ENCODE results near the gene NPW. TPM values are rescaled to one million over a fixed set of nuclear protein-coding genes. Genes with fewer than 3 reads are reported as not detected.

The NPW gene
- total and polyA plus RNA-seq, 9 of the 15 experiments (the other 6 are each of a cell fraction or from before 2014, with no cell fraction given) = 0.14 to 4.0 (median 2.6) TPM; not detected in 4

DNA sequence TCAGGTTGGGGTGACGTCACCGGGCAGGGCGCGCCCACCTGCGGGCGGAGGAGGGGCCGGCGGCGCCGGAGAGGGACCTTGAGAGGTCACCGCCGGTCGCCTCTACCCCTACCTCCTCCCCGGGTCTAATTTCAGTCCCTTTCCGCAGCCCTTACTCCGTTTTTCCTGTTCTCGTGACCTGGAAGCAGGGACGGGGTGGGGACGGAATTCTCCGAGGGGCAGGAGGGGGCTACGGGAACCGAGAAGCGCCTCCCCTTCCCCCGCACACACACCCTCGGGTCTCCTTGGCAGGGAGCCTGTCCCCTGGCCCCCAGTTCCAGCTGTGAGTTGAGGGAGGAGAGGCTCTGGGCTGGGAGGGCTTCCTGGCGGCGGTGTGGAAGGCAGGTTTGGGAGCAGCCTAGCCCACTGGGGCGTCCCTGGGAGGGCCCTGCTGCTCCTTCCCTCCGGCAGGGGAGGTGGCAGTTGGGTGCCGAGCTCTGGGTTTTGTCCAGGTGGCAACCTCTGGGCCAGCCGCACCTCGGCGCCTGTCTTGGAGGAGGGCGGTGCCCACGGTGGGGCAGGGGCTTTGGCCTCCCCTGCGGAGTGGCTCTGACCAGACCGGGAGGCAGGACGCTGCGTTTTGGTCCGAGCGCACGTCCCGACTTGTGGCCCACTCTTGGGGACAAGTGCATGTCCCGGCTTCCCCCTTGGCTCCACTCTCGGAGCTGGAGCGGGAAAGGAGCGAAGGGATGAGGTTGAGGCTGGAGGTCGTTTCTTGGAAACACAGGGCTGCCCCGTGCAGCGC, 29.0 kb upstream of the NPW start (continued):
- TF ChIP-seq FOXJ2 (tag; IDR thresholded peaks at IDR 0.05) (no peak), CBX8 (IDR thresholded peaks at IDR 0.05; ENCODE audit: borderline replicate concordance, extremely low read depth, low read depth, low read length, poor library complexity, severe bottlenecking) (no peak), ZNF780A (CRISPR knock-in tag; IDR thresholded peaks at IDR 0.05) (no peak), ZNF551 (CRISPR knock-in tag; IDR thresholded peaks at IDR 0.05) (no peak), SIX5 (IDR thresholded peaks at IDR 0.05; ENCODE audit: borderline replicate concordance in 1 of 2, insufficient read depth in 1 of 2, low read depth in 1 of 2, low read length in 2 of 2) (no peak), ATF6 (CRISPR knock-in tag; IDR thresholded peaks at IDR 0.05) (no peak), CBX5 (IDR thresholded peaks at IDR 0.05; ENCODE audit: borderline replicate concordance, low read depth) (no peak), GATAD2B (IDR thresholded peaks at IDR 0.05; ENCODE audit: borderline replicate concordance) (no peak), HEY1 (CRISPR knock-in tag; IDR thresholded peaks at IDR 0.05; ENCODE audit: borderline replicate concordance) (no peak), TAF15 (IDR thresholded peaks at IDR 0.05; ENCODE audit: low read depth, low read length) (no peak), REST (IDR thresholded peaks at IDR 0.05; ENCODE audit: borderline replicate concordance) (no peak), REST (CRISPR knock-in tag; IDR thresholded peaks at IDR 0.05; ENCODE audit: low read depth) (no peak), LEF1 (IDR thresholded peaks at IDR 0.05) (no peak), SMAD3 (CRISPR knock-in tag; conservative IDR thresholded peaks at IDR 0.05) (no peak)
- TF ChIP-seq, protein P1, sequence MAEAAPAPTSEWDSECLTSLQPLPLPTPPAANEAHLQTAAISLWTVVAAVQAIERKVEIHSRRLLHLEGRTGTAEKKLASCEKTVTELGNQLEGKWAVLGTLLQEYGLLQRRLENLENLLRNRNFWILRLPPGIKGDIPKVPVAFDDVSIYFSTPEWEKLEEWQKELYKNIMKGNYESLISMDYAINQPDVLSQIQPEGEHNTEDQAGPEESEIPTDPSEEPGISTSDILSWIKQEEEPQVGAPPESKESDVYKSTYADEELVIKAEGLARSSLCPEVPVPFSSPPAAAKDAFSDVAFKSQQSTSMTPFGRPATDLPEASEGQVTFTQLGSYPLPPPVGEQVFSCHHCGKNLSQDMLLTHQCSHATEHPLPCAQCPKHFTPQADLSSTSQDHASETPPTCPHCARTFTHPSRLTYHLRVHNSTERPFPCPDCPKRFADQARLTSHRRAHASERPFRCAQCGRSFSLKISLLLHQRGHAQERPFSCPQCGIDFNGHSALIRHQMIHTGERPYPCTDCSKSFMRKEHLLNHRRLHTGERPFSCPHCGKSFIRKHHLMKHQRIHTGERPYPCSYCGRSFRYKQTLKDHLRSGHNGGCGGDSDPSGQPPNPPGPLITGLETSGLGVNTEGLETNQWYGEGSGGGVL (CRISPR knock-in tag; IDR thresholded peaks at IDR 0.05) = no peak

Measured in K562 (cell line).